Breast epithelium (tissue), 3 donors: Measurements from ENCODE around the gene RUNX3.

Source experiments
- POLR2AphosphoS5 ChIP-seq, 3 donors: sonication (generic); formaldehyde crosslinking; IDR thresholded peaks; one replicate each; pipeline ENCODE4 v1.6.1; 2017; ENCODE audit warnings: antibody characterized with exemption in 3 of 3
- TF ChIP-seq, protein P1 (sequence below), 3 donors: fragments of 450-650 bp; IDR thresholded peaks; one replicate each; pipeline ENCODE4 v1.5.1; 2016 to 2017; ENCODE audit warnings: antibody characterized with exemption in 3 of 3, mild to moderate bottlenecking in 3 of 3, moderate library complexity in 3 of 3

GRCh38 chr1:24898909-24899439, 31.1 kb downstream of the RUNX3 start:
- TF ChIP-seq, protein P1, sequence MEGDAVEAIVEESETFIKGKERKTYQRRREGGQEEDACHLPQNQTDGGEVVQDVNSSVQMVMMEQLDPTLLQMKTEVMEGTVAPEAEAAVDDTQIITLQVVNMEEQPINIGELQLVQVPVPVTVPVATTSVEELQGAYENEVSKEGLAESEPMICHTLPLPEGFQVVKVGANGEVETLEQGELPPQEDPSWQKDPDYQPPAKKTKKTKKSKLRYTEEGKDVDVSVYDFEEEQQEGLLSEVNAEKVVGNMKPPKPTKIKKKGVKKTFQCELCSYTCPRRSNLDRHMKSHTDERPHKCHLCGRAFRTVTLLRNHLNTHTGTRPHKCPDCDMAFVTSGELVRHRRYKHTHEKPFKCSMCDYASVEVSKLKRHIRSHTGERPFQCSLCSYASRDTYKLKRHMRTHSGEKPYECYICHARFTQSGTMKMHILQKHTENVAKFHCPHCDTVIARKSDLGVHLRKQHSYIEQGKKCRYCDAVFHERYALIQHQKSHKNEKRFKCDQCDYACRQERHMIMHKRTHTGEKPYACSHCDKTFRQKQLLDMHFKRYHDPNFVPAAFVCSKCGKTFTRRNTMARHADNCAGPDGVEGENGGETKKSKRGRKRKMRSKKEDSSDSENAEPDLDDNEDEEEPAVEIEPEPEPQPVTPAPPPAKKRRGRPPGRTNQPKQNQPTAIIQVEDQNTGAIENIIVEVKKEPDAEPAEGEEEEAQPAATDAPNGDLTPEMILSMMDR (IDR thresholded peaks at IDR 0.05) = no peak
- TF ChIP-seq POLR2AphosphoS5 (IDR thresholded peaks at IDR 0.05) = no peak
